ENCODE data around the gene PDGFRB.

The PDGFRB gene

GRCh38 chr5:150097152-150097551 is 58.5 kb downstream of the PDGFRB start:
- Histone ChIP-seq H2AFZ (ENCODE audit: low read depth, low read length, severe bottlenecking) (no peak overlapping the region), H3F3A (ENCODE audit: insufficient read depth) (no peaks in the 10 kb centered on the region), H3K27ac (ENCODE audit: low read depth, low read length) (no peak overlapping the region), H3K4me2 (ENCODE audit: low read depth, low read length, poor library complexity, severe bottlenecking) (no peak overlapping the region), H3K4me3 (ENCODE audit: insufficient read depth, low read length, poor library complexity, severe bottlenecking) (no peak overlapping the region), H4K20me1 (ENCODE audit: low read depth, low read length) (no peaks in the 10 kb centered on the region), H3K27me3 (ENCODE audit: low read length) (no peaks in the 10 kb centered on the region), H3K9ac (ENCODE audit: low read length) (no peak overlapping the region), H3K9me3 (ENCODE audit: insufficient read depth, low read length) (no peaks in the 10 kb centered on the region), H3K79me2 (ENCODE audit: insufficient read depth, low read length) (no peaks in the 10 kb centered on the region), H3K9me2 (replicated peaks; ENCODE audit: insufficient read depth, low read length) (no peaks in the 10 kb centered on the region), H3K36me3 (ENCODE audit: low read length) (no peaks in the 10 kb centered on the region)
- no peak for TF ChIP-seq EZH2phosphoT487 (conservative IDR thresholded peaks at IDR 0.05; ENCODE audit: low read length)
- no peak for TF ChIP-seq CTCF (IDR thresholded peaks at IDR 0.05; ENCODE audit: insufficient read depth, low read length, poor library complexity, severe bottlenecking)

GRCh38 chr5:150092159-150092787 is 63.4 kb downstream of the PDGFRB start:
- H3K36me3 ChIP-seq (ENCODE audit: low read length), result no peaks in the 10 kb centered on the region
- no peaks in the 10 kb centered on the region for H3K9me3 ChIP-seq (ENCODE audit: insufficient read depth, low read length)
- H3K27me3 ChIP-seq (ENCODE audit: low read length), result no peaks in the 10 kb centered on the region
- H2AFZ ChIP-seq (ENCODE audit: low read depth, low read length, severe bottlenecking), result no peak overlapping the region
- H4K20me1 ChIP-seq (ENCODE audit: low read depth, low read length), result no peaks in the 10 kb centered on the region
- no peak overlapping the region for H3K4me2 ChIP-seq (ENCODE audit: low read depth, low read length, poor library complexity, severe bottlenecking)
- H3K4me3 ChIP-seq (ENCODE audit: insufficient read depth, low read length, poor library complexity, severe bottlenecking), result no peak overlapping the region
- no peaks in the 10 kb centered on the region for H3K9me2 ChIP-seq (replicated peaks; ENCODE audit: insufficient read depth, low read length)
- H3K27ac ChIP-seq (ENCODE audit: low read depth, low read length), result no peak overlapping the region
- no peak overlapping the region for H3K9ac ChIP-seq (ENCODE audit: low read length)
- no peaks in the 10 kb centered on the region for H3K79me2 ChIP-seq (ENCODE audit: insufficient read depth, low read length)
- no peaks in the 10 kb centered on the region for H3F3A ChIP-seq (ENCODE audit: insufficient read depth)
- no peak for TF ChIP-seq EZH2phosphoT487 (conservative IDR thresholded peaks at IDR 0.05; ENCODE audit: low read length)
- no peak for TF ChIP-seq CTCF (IDR thresholded peaks at IDR 0.05; ENCODE audit: insufficient read depth, low read length, poor library complexity, severe bottlenecking)

GRCh38 chr5:150085950-150086715 is 69.5 kb downstream of the PDGFRB start, which contains the start of gene CSF1R:
Gene CSF1R (minus strand): TSS chr5:150086554. CDS start chr5:150086427, 127 bp downstream.
- H3K27me3 ChIP-seq (ENCODE audit: low read length), result no peaks in the 10 kb centered on the region
- H3K9me3 ChIP-seq (ENCODE audit: insufficient read depth, low read length), result no peaks in the 10 kb centered on the region
- no peak for TF ChIP-seq CTCF (IDR thresholded peaks at IDR 0.05; ENCODE audit: insufficient read depth, low read length, poor library complexity, severe bottlenecking)
- no peak for TF ChIP-seq EZH2phosphoT487 (conservative IDR thresholded peaks at IDR 0.05; ENCODE audit: low read length)
- H2AFZ ChIP-seq (ENCODE audit: low read depth, low read length, severe bottlenecking), result no peak within 1 kb of the TSS
- no peaks in the 10 kb centered on the region for H3F3A ChIP-seq (ENCODE audit: insufficient read depth)
- H3K4me2 ChIP-seq (ENCODE audit: low read depth, low read length, poor library complexity, severe bottlenecking), result no peak within 1 kb of the TSS
- no peaks in the 10 kb centered on the region for H3K9me2 ChIP-seq (replicated peaks; ENCODE audit: insufficient read depth, low read length)
- H3K79me2 ChIP-seq (ENCODE audit: insufficient read depth, low read length), result no peaks in the 10 kb centered on the region
- no peak within 1 kb of the TSS for H3K9ac ChIP-seq (ENCODE audit: low read length)
- H3K4me3 ChIP-seq (ENCODE audit: insufficient read depth, low read length, poor library complexity, severe bottlenecking), result no peak within 1 kb of the TSS
- no peak within 1 kb of the TSS for H3K27ac ChIP-seq (ENCODE audit: low read depth, low read length)
- no peaks in the 10 kb centered on the region for H4K20me1 ChIP-seq (ENCODE audit: low read depth, low read length)
- H3K36me3 ChIP-seq (ENCODE audit: low read length), result no peaks in the 10 kb centered on the region

All from SU-DHL-6 (cell line).